Measurements from ENCODE around the gene SZT2.

- TF ChIP-seq POLR2A (IDR thresholded peaks at IDR 0.05) (no peak), CTCF (IDR thresholded peaks at IDR 0.05 in 8 of 11, conservative IDR thresholded peaks at IDR 0.05 in 3 of 11) (no peak), POLR2AphosphoS5 (IDR thresholded peaks at IDR 0.05) (no peak)
Observed at GRCh38 chr1:43377831-43378230, 11.9 kb upstream of the SZT2 start.

All from spleen (tissue), 7 donors.